Upper lobe of right lung (tissue), 1 donor: ENCODE data around the gene USP31. TPM values are rescaled to one million over a fixed set of nuclear protein-coding genes. Genes with fewer than 3 reads are reported as not detected.
A peak's percentile ranks its signal among the peaks of the same experiment; 100 is the strongest.

ENCODE experiments used
- ATAC-seq: fragments of 200-7000 bp; cut with Tn5 transposase; one replicate; pipeline ENCODE4 v1.9.1; 2020; ENCODE audit warnings: mild to moderate bottlenecking, moderate library complexity
- DNase-seq: peaks from one replicate; pipeline ENCODE4 v3.0.0-alpha.2; 2020
- H3K27ac ChIP-seq: fragments of 200-600 bp; one replicate; pipeline ENCODE4 v1.8.0; 2022
- H3K27me3 ChIP-seq: fragments of 200-600 bp; one replicate; pipeline ENCODE4 v1.8.0; 2022; ENCODE audit warnings: mild to moderate bottlenecking
- H3K36me3 ChIP-seq: fragments of 200-600 bp; one replicate; pipeline ENCODE4 v1.8.0; 2022
- H3K4me1 ChIP-seq: fragments of 200-600 bp; one replicate; pipeline ENCODE4 v1.8.0; 2022
- H3K4me3 ChIP-seq: fragments of 200-600 bp; one replicate; pipeline ENCODE4 v1.8.0; 2022; ENCODE audit warnings: mild to moderate bottlenecking
- H3K9me3 ChIP-seq: fragments of 200-600 bp; one replicate; pipeline ENCODE4 v1.8.0; 2022
- CTCF ChIP-seq: fragments of 200-600 bp; IDR thresholded peaks from one replicate; pipeline ENCODE4 v1.8.0; 2022; ENCODE audit warnings: antibody characterized with exemption
- intact Hi-C: fragments of 100-400 bp; cut with DNase I; formaldehyde crosslinking; loops from one replicate; pipeline ENCODE4 v1.11.0; 2022
- total RNA-seq: library from RNA; stranded (reverse); fragmentation: NEBNext Ultra II Directional; extraction: Animal tissue kit (Norgen Biotek cat#: 25700); gene quantifications from one replicate; pipeline ENCODE4 v1.2.1, GENCODE V29; 2021
- donor health status: DM: no; HTN: yes; CAD: no; lungs with severe emphysema.

USP31 gene
- total RNA-seq, 1 donor from 2014 or later: 15.9 TPM

GRCh38 chr16:23137818-23138217 is 11.4 kb downstream of the USP31 start:
- no peak for TF ChIP-seq CTCF
- peaks cover 17% of the 10 kb centered on the region for H3K4me1 ChIP-seq
- ATAC-seq (no peak), DNase-seq (no peak)
- no peaks in the 10 kb centered on the region for H3K36me3 ChIP-seq
- H3K27ac ChIP-seq: no peak overlapping the region
- intact Hi-C loops: no loop called here
- no peaks in the 10 kb centered on the region for H3K27me3 ChIP-seq
- peaks cover 13% of the 10 kb centered on the region for H3K9me3 ChIP-seq
- H3K4me3 ChIP-seq: no peak overlapping the region

- Histone ChIP-seq H3K27ac (no peak overlapping the region), H3K9me3 (peaks cover 13% of the 10 kb centered on the region), H3K36me3 (no peaks in the 10 kb centered on the region), H3K27me3 (no peaks in the 10 kb centered on the region), H3K4me1 (peaks cover 19% of the 10 kb centered on the region), H3K4me3 (no peak overlapping the region)
- DNase-seq: no peak
- TF ChIP-seq CTCF: no peak
- no peak for ATAC-seq
- intact Hi-C loops: no loop called here
These were observed 12.0 kb downstream of the USP31 start for GRCh38 chr16:23137256-23137655.

- no peaks in the 10 kb centered on the region for H3K27me3 ChIP-seq
- intact Hi-C loops: no loop called here
- TF ChIP-seq CTCF: no peak
- peaks cover 19% of the 10 kb centered on the region for H3K4me1 ChIP-seq
- no peak overlapping the region for H3K4me3 ChIP-seq
- H3K9me3 ChIP-seq: peaks cover 13% of the 10 kb centered on the region
- DNase-seq: no peak
- no peak overlapping the region for H3K27ac ChIP-seq
- ATAC-seq: no peak
- no peaks in the 10 kb centered on the region for H3K36me3 ChIP-seq
These were observed 15.0 kb downstream of the USP31 start for GRCh38 chr16:23134274-23134673.

GRCh38 chr16:23132775-23133463 is 16.3 kb downstream of the USP31 start:
- Histone ChIP-seq H3K4me1 (peaks cover 19% of the 10 kb centered on the region), H3K27me3 (no peaks in the 10 kb centered on the region), H3K4me3 (no peak overlapping the region), H3K9me3 (peaks cover 13% of the 10 kb centered on the region), H3K36me3 (no peaks in the 10 kb centered on the region), H3K27ac (peak overlapping the region; percentile 32)
- DNase-seq (no peak), ATAC-seq (no peak)
- intact Hi-C loops: no loop called here
- no peak for TF ChIP-seq CTCF

- Histone ChIP-seq H3K27ac (peak overlapping the region; percentile 32), H3K27me3 (no peaks in the 10 kb centered on the region), H3K4me1 (peaks cover 19% of the 10 kb centered on the region), H3K36me3 (no peaks in the 10 kb centered on the region), H3K9me3 (peaks cover 9% of the 10 kb centered on the region), H3K4me3 (no peak overlapping the region)
- intact Hi-C loops: no loop called here
- peak; percentile 53 for ATAC-seq
- DNase-seq: no peak
- TF ChIP-seq CTCF: no peak
These were observed 17.2 kb downstream of the USP31 start for GRCh38 chr16:23131931-23132621.
